Loucy (cell line): ENCODE results near the gene PCDHGC3.

Experiments
- H2AFZ ChIP-seq: fragments of 200-600 bp; sonication (generic); 2 replicates; pipeline ENCODE4 v1.6.0; 2016; ENCODE audit warnings: antibody characterized with exemption, mild to moderate bottlenecking, low read length, moderate library complexity
- H3F3A ChIP-seq: fragments of 200-600 bp; 2 replicates; pipeline ENCODE4 v1.6.0; 2016; ENCODE audit warnings: antibody characterized with exemption, low read depth, mild to moderate bottlenecking
- H3K27me3 ChIP-seq: fragments of 200-600 bp; sonication (generic); 2 replicates; pipeline ENCODE4 v1.6.1; 2014; ENCODE audit warnings: low read length, mild to moderate bottlenecking; ENCODE audit not compliant: insufficient read depth, poor library complexity, severe bottlenecking
- H3K36me3 ChIP-seq: fragments of 200-600 bp; sonication (generic); 2 replicates; pipeline ENCODE4 v1.6.1; 2016; ENCODE audit warnings: low read length; ENCODE audit not compliant: insufficient read depth
- H3K4me1 ChIP-seq: fragments of 200-600 bp; sonication (generic); 2 replicates; pipeline ENCODE4 v1.5.1; 2014; ENCODE audit warnings: low read length, mild to moderate bottlenecking; ENCODE audit not compliant: insufficient read depth, poor library complexity, severe bottlenecking
- H3K4me2 ChIP-seq: fragments of 200-600 bp; sonication (generic); 2 replicates; pipeline ENCODE4 v1.6.0; 2014; ENCODE audit warnings: antibody characterized with exemption, low read length, low read depth, mild to moderate bottlenecking; ENCODE audit not compliant: poor library complexity, severe bottlenecking
- H3K4me3 ChIP-seq: fragments of 200-600 bp; sonication (generic); 2 replicates; pipeline ENCODE4 v1.5.1; 2014; ENCODE audit warnings: low read length, mild to moderate bottlenecking, mixed read lengths; ENCODE audit not compliant: poor library complexity, severe bottlenecking
- H3K79me2 ChIP-seq: fragments of 200-600 bp; sonication (generic); 2 replicates; pipeline ENCODE4 v1.6.1; 2014; ENCODE audit warnings: low read length; ENCODE audit not compliant: insufficient read depth
- H3K9ac ChIP-seq: fragments of 200-600 bp; sonication (generic); 2 replicates; pipeline ENCODE4 v1.6.0; 2014; ENCODE audit warnings: mild to moderate bottlenecking, low read depth, low read length, moderate library complexity; ENCODE audit not compliant: poor library complexity, severe bottlenecking
- H3K9me2 ChIP-seq: fragments of 200-600 bp; sonication (generic); replicated peaks from 2 replicates; pipeline ENCODE4 v1.6.1; 2016; ENCODE audit warnings: low read depth, low read length, mixed read lengths
- H3K9me3 ChIP-seq: fragments of 200-600 bp; sonication (generic); 2 replicates; pipeline ENCODE4 v1.6.1; 2014; ENCODE audit warnings: mild to moderate bottlenecking, antibody characterized with exemption, low read length, low read depth; ENCODE audit not compliant: insufficient read depth
- H4K20me1 ChIP-seq: fragments of 200-600 bp; sonication (generic); 2 replicates; pipeline ENCODE4 v1.6.0; 2014; ENCODE audit warnings: antibody characterized with exemption, low read length, mild to moderate bottlenecking; ENCODE audit not compliant: insufficient read depth, poor library complexity, severe bottlenecking
- EZH2phosphoT487 ChIP-seq: fragments of 200-600 bp; IDR thresholded peaks from 2 replicates; pipeline ENCODE4 v1.6.1; 2018; ENCODE audit warnings: antibody characterized with exemption, mild to moderate bottlenecking, moderate library complexity, borderline replicate concordance
- TF ChIP-seq, protein P1 (sequence below): fragments of 200-600 bp; sonication (generic); conservative IDR thresholded peaks from 2 replicates; pipeline ENCODE4 v1.5.1; 2014; ENCODE audit warnings: mild to moderate bottlenecking, antibody characterized with exemption, low read length

The PCDHGC3 gene

DNA sequence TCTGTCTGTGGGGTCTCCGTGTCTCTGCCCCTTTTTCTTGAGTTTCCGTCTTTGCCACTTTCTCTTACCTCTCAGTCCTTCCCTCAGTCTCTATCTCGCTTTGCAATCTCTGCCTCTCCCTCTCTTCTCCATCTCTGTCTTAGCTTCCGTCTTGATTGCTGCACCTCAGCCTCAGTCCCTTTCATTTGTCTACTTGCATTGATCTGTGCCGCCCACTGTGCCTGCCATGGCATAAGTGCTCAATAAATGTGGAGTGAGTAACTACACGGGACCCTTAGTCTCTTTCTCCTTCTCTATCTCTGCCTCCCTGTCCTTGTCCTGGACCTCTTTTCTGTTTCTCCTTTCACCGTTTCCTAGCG lies 19.7 kb downstream of the PCDHGC3 start:
- TF ChIP-seq EZH2phosphoT487 = no peak
- TF ChIP-seq, protein P1, sequence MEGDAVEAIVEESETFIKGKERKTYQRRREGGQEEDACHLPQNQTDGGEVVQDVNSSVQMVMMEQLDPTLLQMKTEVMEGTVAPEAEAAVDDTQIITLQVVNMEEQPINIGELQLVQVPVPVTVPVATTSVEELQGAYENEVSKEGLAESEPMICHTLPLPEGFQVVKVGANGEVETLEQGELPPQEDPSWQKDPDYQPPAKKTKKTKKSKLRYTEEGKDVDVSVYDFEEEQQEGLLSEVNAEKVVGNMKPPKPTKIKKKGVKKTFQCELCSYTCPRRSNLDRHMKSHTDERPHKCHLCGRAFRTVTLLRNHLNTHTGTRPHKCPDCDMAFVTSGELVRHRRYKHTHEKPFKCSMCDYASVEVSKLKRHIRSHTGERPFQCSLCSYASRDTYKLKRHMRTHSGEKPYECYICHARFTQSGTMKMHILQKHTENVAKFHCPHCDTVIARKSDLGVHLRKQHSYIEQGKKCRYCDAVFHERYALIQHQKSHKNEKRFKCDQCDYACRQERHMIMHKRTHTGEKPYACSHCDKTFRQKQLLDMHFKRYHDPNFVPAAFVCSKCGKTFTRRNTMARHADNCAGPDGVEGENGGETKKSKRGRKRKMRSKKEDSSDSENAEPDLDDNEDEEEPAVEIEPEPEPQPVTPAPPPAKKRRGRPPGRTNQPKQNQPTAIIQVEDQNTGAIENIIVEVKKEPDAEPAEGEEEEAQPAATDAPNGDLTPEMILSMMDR = no peak
- H3K4me1 ChIP-seq = no peaks in the 10 kb centered on the region
- H3K27me3 ChIP-seq = no peaks in the 10 kb centered on the region
- H2AFZ ChIP-seq = no peak overlapping the region
- H3K4me2 ChIP-seq = no peak overlapping the region
- H3K9me2 ChIP-seq = no peaks in the 10 kb centered on the region
- H3K9ac ChIP-seq = no peak overlapping the region
- no peak overlapping the region for H3K4me3 ChIP-seq
- H3F3A ChIP-seq = no peaks in the 10 kb centered on the region
- H3K9me3 ChIP-seq = no peaks in the 10 kb centered on the region
- no peaks in the 10 kb centered on the region for H4K20me1 ChIP-seq
- H3K36me3 ChIP-seq = no peaks in the 10 kb centered on the region
- no peaks in the 10 kb centered on the region for H3K79me2 ChIP-seq

DNA sequence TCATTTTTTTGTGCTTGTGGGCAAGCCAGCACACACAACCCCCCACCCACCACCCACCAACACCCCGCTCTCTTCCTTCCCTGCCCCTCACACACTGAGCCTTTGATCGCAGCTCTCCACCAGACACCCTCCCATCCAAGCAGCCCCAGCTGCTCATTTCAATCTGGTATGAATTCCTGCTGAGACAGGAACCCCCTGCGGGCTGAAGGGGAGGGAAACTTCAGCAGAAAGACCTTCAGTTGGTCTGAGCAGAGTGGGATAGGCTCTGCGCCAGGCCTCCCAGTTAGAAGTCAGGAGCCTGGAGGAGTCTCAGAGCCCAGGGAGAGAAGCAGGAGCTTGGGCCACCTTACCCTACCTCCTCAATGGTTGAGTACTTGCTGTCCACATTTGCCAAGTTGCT lies 20.3 kb downstream of the PCDHGC3 start:
- Histone ChIP-seq H3K27me3 (no peaks in the 10 kb centered on the region), H3K9ac (no peak overlapping the region), H3K36me3 (no peaks in the 10 kb centered on the region), H3F3A (no peaks in the 10 kb centered on the region), H3K4me2 (no peak overlapping the region), H3K9me2 (no peaks in the 10 kb centered on the region), H3K4me1 (no peaks in the 10 kb centered on the region), H4K20me1 (no peaks in the 10 kb centered on the region), H3K79me2 (no peaks in the 10 kb centered on the region), H3K9me3 (no peaks in the 10 kb centered on the region), H3K4me3 (no peak overlapping the region), H2AFZ (no peak overlapping the region)
- TF ChIP-seq, protein P1 = no peak
- TF ChIP-seq EZH2phosphoT487 = no peak

DNA sequence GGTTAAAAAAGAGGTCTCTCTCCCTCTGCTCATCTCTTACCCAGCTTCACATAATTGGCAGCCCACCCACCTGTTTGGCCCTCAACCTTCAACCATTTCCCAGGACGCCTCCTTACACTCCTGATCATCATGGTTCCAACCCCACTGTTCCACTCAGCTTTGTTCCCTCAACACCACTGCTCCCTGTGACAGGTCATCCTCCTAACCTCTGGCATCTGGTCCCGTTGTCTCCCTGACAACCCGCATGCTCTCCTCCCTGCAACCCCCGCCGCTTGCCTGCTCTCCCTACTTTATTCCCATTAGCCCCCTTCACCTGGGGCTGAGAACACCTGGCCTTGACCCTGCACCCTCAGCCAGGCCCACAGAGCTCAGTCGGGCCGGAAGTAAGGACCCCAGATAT lies 26.0 kb downstream of the PCDHGC3 start:
- H3K4me1 ChIP-seq = no peaks in the 10 kb centered on the region
- no peak overlapping the region for H3K4me2 ChIP-seq
- no peak overlapping the region for H3K9ac ChIP-seq
- no peaks in the 10 kb centered on the region for H3K9me3 ChIP-seq
- H3K36me3 ChIP-seq = no peaks in the 10 kb centered on the region
- H3K9me2 ChIP-seq = no peaks in the 10 kb centered on the region
- no peaks in the 10 kb centered on the region for H3F3A ChIP-seq
- H2AFZ ChIP-seq = no peak overlapping the region
- no peaks in the 10 kb centered on the region for H4K20me1 ChIP-seq
- H3K79me2 ChIP-seq = no peaks in the 10 kb centered on the region
- H3K4me3 ChIP-seq = no peak overlapping the region
- no peak for TF ChIP-seq EZH2phosphoT487
- TF ChIP-seq, protein P1 = no peak
- H3K27me3 ChIP-seq = no peaks in the 10 kb centered on the region
